CD4-positive, alpha-beta T cell (primary cell): Measurements from ENCODE around the gene NFE2L1. TPM values are rescaled to one million over a fixed set of nuclear protein-coding genes. Genes with fewer than 3 reads are reported as not detected.
A peak's percentile ranks its signal among the peaks of the same experiment; 100 is the strongest.
"Not testable (repeated sequence)": the region's sequence is repeated elsewhere in the genome, so short reads cannot be mapped to it uniquely, and the experiment has no call there.

Experiments
- ATAC-seq: fragments of 200-7000 bp; cut with Tn5 transposase; one replicate; pipeline ENCODE4 v1.10.0; 2022; ENCODE audit warnings: mild to moderate bottlenecking; ENCODE audit not compliant: poor library complexity
- CTCF ChIA-PET: fragments of 350-600 bp; sonication (Branson Sonifier 250); formaldehyde crosslinking; loops from one replicate; lab custom pipeline; 2021; ENCODE audit warnings: antibody characterized with exemption, inconsistent platforms; lab: Charles Lee
- POLR2A ChIA-PET: fragments of 350-600 bp; sonication (Branson Sonifier 250); formaldehyde crosslinking; loops from one replicate; lab custom pipeline; 2021; ENCODE audit warnings: antibody characterized with exemption, inconsistent platforms; lab: Charles Lee
- DNase-seq, 14 experiments: peaks; one replicate each; pipeline ENCODE4 v3.0.0-alpha.2; 2013 to 2020; ENCODE audit warnings: mixed read lengths in 2 of 14
- H3K27ac ChIP-seq, 2 donors: one replicate each; pipeline versions ENCODE4 v1.5.1 to v1.7.0; 2013; ENCODE audit warnings: low read length in 2 of 2, low read depth in 1 of 2, mild to moderate bottlenecking in 1 of 2
- H3K27me3 ChIP-seq, 2 experiments: 1 replicate in 1 of 2; 2 replicates in 1 of 2; pipeline versions ENCODE4 v1.6.1 to v1.7.0; 2013; ENCODE audit warnings: low read length in 2 of 2, control low read depth in 1 of 2, mild to moderate bottlenecking in 1 of 2, moderate library complexity in 1 of 2; ENCODE audit not compliant: insufficient read depth in 2 of 2, control insufficient read depth in 1 of 2
- H3K36me3 ChIP-seq: one replicate; pipeline ENCODE4 v1.6.1; 2013; ENCODE audit warnings: low read length, control low read depth; ENCODE audit not compliant: insufficient read depth
- H3K4me1 ChIP-seq: one replicate; pipeline ENCODE4 v1.6.1; 2013; ENCODE audit warnings: low read length, control low read depth; ENCODE audit not compliant: insufficient read depth
- H3K4me3 ChIP-seq: one replicate; pipeline ENCODE4 v1.5.1; 2013; ENCODE audit warnings: mild to moderate bottlenecking, low read length, moderate library complexity
- H3K9me3 ChIP-seq, 2 experiments: 1 replicate in 1 of 2; 2 replicates in 1 of 2; pipeline versions ENCODE4 v1.6.1 to v1.7.0; 2013; ENCODE audit warnings: low read length in 2 of 2, mild to moderate bottlenecking in 2 of 2, control low read depth in 1 of 2, moderate library complexity in 1 of 2; ENCODE audit not compliant: control insufficient read depth in 1 of 2, insufficient read depth in 1 of 2
- H3K27ac Mint-ChIP-seq: one replicate; pipeline ENCODE4 v1.8.0; 2020; ENCODE audit warnings: mixed read lengths
- H3K27me3 Mint-ChIP-seq: one replicate; pipeline ENCODE4 v1.8.0; 2021; ENCODE audit warnings: mixed read lengths
- H3K36me3 Mint-ChIP-seq: one replicate; pipeline ENCODE4 v1.8.0; 2021; ENCODE audit warnings: low read depth, mixed read lengths
- H3K4me1 Mint-ChIP-seq: one replicate; pipeline ENCODE4 v1.8.0; 2021; ENCODE audit warnings: low read depth, mixed read lengths
- H3K4me3 Mint-ChIP-seq: one replicate; pipeline ENCODE4 v1.8.0; 2020; ENCODE audit warnings: mild to moderate bottlenecking, mixed read lengths
- H3K9me3 Mint-ChIP-seq: one replicate; pipeline ENCODE4 v1.8.0; 2020; ENCODE audit warnings: mixed read lengths
- CTCF ChIP-seq: fragments of 200-600 bp; IDR thresholded peaks from one replicate; pipeline ENCODE4 v1.8.0; 2022; ENCODE audit warnings: antibody characterized with exemption, mild to moderate bottlenecking
- intact Hi-C, 2 experiments: fragments of 100-400 bp; cut with DNase I in 1 of 2; cut with micrococcal nuclease in 1 of 2; formaldehyde crosslinking; loops; one replicate each; pipeline versions ENCODE4 v1.15.1 to v1.9.0; 2023 to 2025; cut with DNase I, micrococcal nuclease
- total RNA-seq, 174 experiments: library from RNA in 2 of 174; stranded (reverse) in 2 of 174; gene quantifications; one replicate each; pipeline ENCODE4 v1.2.3 and lab custom pipeline; 2021 to 2026

The NFE2L1 gene
- total RNA-seq, 2 experiments from 2014 or later: 28.1 to 30.6 TPM

GRCh38 chr17:48016112-48016511, 32.0 kb upstream of the NFE2L1 start:
- Histone ChIP-seq H3K4me1 (peaks cover 14% of the 10 kb centered on the region), H3K9me3 (no peaks in the 10 kb centered on the region), H3K27me3 (peaks cover 25 to 34% of the 10 kb centered on the region in 2 experiments), H3K36me3 (no peaks in the 10 kb centered on the region), H3K4me3 (no peak overlapping the region), H3K27ac (no peak overlapping the region)
- Mint-ChIP-seq H3K4me1 (peaks cover 16% of the 10 kb centered on the region), H3K9me3 (no peaks in the 10 kb centered on the region), H3K4me3 (no peak overlapping the region), H3K36me3 (no peaks in the 10 kb centered on the region), H3K27me3 (peaks cover 60% of the 10 kb centered on the region), H3K27ac (no peak overlapping the region)
- DNase-seq (no peak), ATAC-seq (no peak)
- intact Hi-C loops: loop anchor here in 1 of 2 experiments (5.0 kb wide), 1 partner anchor 174 kb away; the partner anchor contains the start of gene SCRN2
- TF ChIP-seq CTCF: no peak
- CTCF ChIA-PET: interaction anchor here (0.6 kb wide), 1 partner anchor 327 kb away, joined by 3 read pairs; no protein-coding TSS in a partner anchor
- POLR2A ChIA-PET: no interaction called here

- ATAC-seq, DNase-seq, H3K36me3 Mint-ChIP-seq, H3K4me3 Mint-ChIP-seq, H3K4me1 Mint-ChIP-seq, H3K27ac ChIP-seq, H3K27ac Mint-ChIP-seq, H3K4me1 ChIP-seq, H3K9me3 Mint-ChIP-seq, POLR2A ChIA-PET, H3K4me3 ChIP-seq, H3K36me3 ChIP-seq, H3K9me3 ChIP-seq: not testable (repeated sequence)
- CTCF ChIA-PET: interaction anchor here (1.1 to 2.1 kb wide), 3 partner anchors 9 to 47 kb away, joined by 3 to 7 read pairs (median 6); partner anchors contain the start of gene CDK5RAP3
- intact Hi-C loops: loop anchor here in 1 of 2 experiments (5.0 kb wide), 1 partner anchor 175 kb away; the partner anchor contains the start of gene SCRN2
- peaks cover 60% of the 10 kb centered on the region for H3K27me3 Mint-ChIP-seq
- H3K27me3 ChIP-seq: peaks cover 12 to 23% of the 10 kb centered on the region in 2 experiments
These were observed 30.4 kb upstream of the NFE2L1 start for GRCh38 chr17:48017817-48018158.

DNA sequence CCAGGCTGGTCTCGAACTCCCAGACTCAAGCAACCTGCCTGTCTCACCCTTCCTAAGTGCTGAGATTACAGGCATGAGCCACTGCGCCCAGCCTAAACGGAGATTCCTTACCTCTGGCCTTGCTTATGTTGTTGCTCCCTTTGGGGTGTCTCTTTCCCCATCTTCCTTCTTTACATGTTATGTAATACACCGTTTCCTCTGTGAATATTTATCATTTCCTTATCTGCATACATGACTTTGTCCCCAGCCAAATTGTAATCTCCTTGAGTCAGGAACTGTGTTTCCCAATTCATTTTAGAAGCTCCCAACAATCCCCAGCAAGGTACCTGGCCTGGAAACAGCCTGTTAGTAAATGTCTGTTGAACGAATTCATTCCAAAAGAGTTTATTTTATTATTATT, 26.2 kb upstream of the NFE2L1 start:
- peaks cover 9 to 13% of the 10 kb centered on the region in 2 experiments for H3K27me3 ChIP-seq
- Mint-ChIP-seq H3K27ac (no peak overlapping the region), H3K4me3 (peak overlapping the region; percentile 5), H3K36me3 (no peaks in the 10 kb centered on the region), H3K27me3 (peaks cover 59% of the 10 kb centered on the region), H3K4me1 (peaks cover 28% of the 10 kb centered on the region), H3K9me3 (no peaks in the 10 kb centered on the region)
- POLR2A ChIA-PET: no interaction called here
- CTCF ChIA-PET: interaction anchor here (0.7 to 3.0 kb wide), 3 partner anchors 11 to 44 kb away, joined by 4 to 17 read pairs (median 5); no protein-coding TSS in a partner anchor
- no peaks in the 10 kb centered on the region for H3K36me3 ChIP-seq
- H3K9me3 ChIP-seq: no peaks in the 10 kb centered on the region
- ATAC-seq: no peak
- DNase-seq: no peak
- intact Hi-C loops: loop anchor here in 1 of 2 experiments (10.0 kb wide), 2 partner anchors 313 to 873 kb away; partner anchors contain the start of gene ATP5MC1
- H3K4me3 ChIP-seq: no peak overlapping the region
- H3K27ac ChIP-seq: no peak overlapping the region
- H3K4me1 ChIP-seq: peaks cover 34% of the 10 kb centered on the region
- no peak for TF ChIP-seq CTCF

DNA sequence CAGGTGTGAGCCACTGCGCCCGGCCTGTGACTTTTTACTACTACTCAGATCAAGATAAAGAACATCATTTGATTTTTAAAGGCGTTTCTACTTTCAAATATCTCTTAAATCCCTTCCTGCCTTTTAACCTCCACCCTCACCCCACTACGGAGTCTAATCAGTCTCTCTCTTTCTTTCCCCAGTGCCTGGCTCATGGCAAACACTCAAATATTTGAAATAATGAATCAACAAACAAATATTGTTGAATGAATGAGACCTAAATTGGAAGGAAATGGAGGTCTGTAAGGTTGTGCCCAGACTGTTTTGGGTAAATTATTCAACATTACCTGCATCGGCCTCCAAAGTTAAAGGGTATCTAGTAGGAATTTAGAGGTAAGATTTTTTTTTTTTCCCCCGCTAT, 25.3 kb upstream of the NFE2L1 start:
- H3K27me3 ChIP-seq: peaks cover 10 to 13% of the 10 kb centered on the region in 2 experiments
- no peak overlapping the region for H3K4me3 ChIP-seq
- no peak for ATAC-seq
- CTCF ChIA-PET: no interaction called here
- no peak for DNase-seq
- H3K4me1 ChIP-seq: peaks cover 34% of the 10 kb centered on the region
- POLR2A ChIA-PET: no interaction called here
- no peak overlapping the region for H3K27ac ChIP-seq
- H3K4me1 Mint-ChIP-seq: peaks cover 28% of the 10 kb centered on the region
- no peak for TF ChIP-seq CTCF
- no peaks in the 10 kb centered on the region for H3K9me3 Mint-ChIP-seq
- H3K4me3 Mint-ChIP-seq: peak overlapping the region; percentile 46
- no peak overlapping the region for H3K27ac Mint-ChIP-seq
- no peaks in the 10 kb centered on the region for H3K36me3 Mint-ChIP-seq
- no peaks in the 10 kb centered on the region for H3K9me3 ChIP-seq
- H3K36me3 ChIP-seq: no peaks in the 10 kb centered on the region
- intact Hi-C loops: loop anchor here in 1 of 2 experiments (10.0 kb wide), 2 partner anchors 312 to 872 kb away; partner anchors contain the start of gene ATP5MC1
- peaks cover 65% of the 10 kb centered on the region for H3K27me3 Mint-ChIP-seq
